HCT116 (cell line): Measurements from ENCODE around the gene EIF6. TPM values are rescaled to one million over a fixed set of nuclear protein-coding genes. Genes with fewer than 3 reads are reported as not detected.

Experiments used
- ATAC-seq: fragments of 200-7000 bp; cut with Tn5 transposase; 2 replicates; pipeline ENCODE4 v1.9.1; 2020; ENCODE audit warnings: mild to moderate bottlenecking, moderate library complexity
- BruUV-seq: library from RNA; stranded (reverse); fragments of 400-500 nt; replicated peaks from 2 replicates; lab custom pipeline; 2021; lab: Mats Ljungman, UMichigan
- CTCF ChIA-PET: fragments of 300-600 bp; sonication (Branson Sonifier 250); formaldehyde crosslinking; loops from one replicate; lab custom pipeline; 2021; ENCODE audit warnings: antibody characterized with exemption; lab: Charles Lee
- POLR2A ChIA-PET: fragments of 300-600, 350-600 bp; sonication (Branson Sonifier 250); formaldehyde crosslinking; loops from one replicate; lab custom pipeline; 2021; ENCODE audit warnings: antibody characterized with exemption; lab: Charles Lee
- RAD21 ChIA-PET, 2 experiments: fragments of 300-600 bp; sonication (Branson Sonifier 250); formaldehyde crosslinking; loops; one replicate each; lab custom pipeline; 2023; ENCODE audit warnings: low total read pairs in 2 of 2; ENCODE audit not compliant: uncharacterized antibody in 2 of 2, unreplicated experiment in 2 of 2, low non-redundant PET in 1 of 2; lab: Charles Lee
- DNase-seq: peaks from one replicate; pipeline ENCODE4 v3.0.0-alpha.2; 2010; ENCODE audit warnings: low read depth, low spot score
- H2AFZ ChIP-seq: fragments of 200-600 bp; shearing (Covaris generic), sonication (generic); 2 replicates; pipeline ENCODE4 v1.6.1; 2017; ENCODE audit warnings: low read depth, mixed run types, mixed read lengths, antibody characterized with exemption, low read length; ENCODE audit not compliant: poor library complexity, severe bottlenecking
- H3K27ac ChIP-seq: 2 replicates; pipeline ENCODE4 v1.5.1; 2012; ENCODE audit warnings: low read depth, low read length
- H3K27me3 ChIP-seq: fragments of 200-600 bp; sonication (generic); 2 replicates; pipeline ENCODE4 v1.6.1; 2016; ENCODE audit warnings: mixed run types, low read length, mixed read lengths; ENCODE audit not compliant: insufficient read depth
- H3K36me3 ChIP-seq, 2 experiments: fragments of 200-500 bp in 1 of 2; fragments of 200-600 bp in 1 of 2; sonication (Bioruptor generic) in 1 of 2; sonication (generic) in 1 of 2; 2 replicates each; pipeline versions ENCODE4 v1.5.1 to v1.6.1; 2014 to 2016; ENCODE audit warnings: low read length in 2 of 2, inconsistent platforms in 1 of 2, mixed read lengths in 1 of 2, mixed run types in 1 of 2; ENCODE audit not compliant: insufficient read depth in 2 of 2, control insufficient read depth in 1 of 2
- H3K4me1 ChIP-seq, 2 experiments: fragments of 200-600 bp in 1 of 2; sonication (generic) in 1 of 2; 2 replicates each; pipeline versions ENCODE4 v1.5.1 to v1.6.1; 2012 to 2017; ENCODE audit warnings: low read length in 2 of 2, inconsistent platforms in 1 of 2, mild to moderate bottlenecking in 1 of 2, mixed read lengths in 1 of 2, mixed run types in 1 of 2, moderate library complexity in 1 of 2; ENCODE audit not compliant: insufficient read depth in 2 of 2, control insufficient read depth in 1 of 2
- H3K4me2 ChIP-seq: fragments of 200-600 bp; sonication (generic); 2 replicates; pipeline ENCODE4 v1.6.1; 2017; ENCODE audit warnings: mixed run types, low read length, mixed read lengths
- H3K4me3 ChIP-seq, 2 experiments: fragments of 200-600 bp in 1 of 2; sonication (generic) in 1 of 2; replicated peaks in 1 of 2; 2 replicates each; pipeline ENCODE4 v1.5.1; 2011 to 2016; ENCODE audit warnings: low read length in 2 of 2, control low read depth in 1 of 2, low read depth in 1 of 2, mild to moderate bottlenecking in 1 of 2, mixed read lengths in 1 of 2, mixed run types in 1 of 2
- H3K79me2 ChIP-seq: fragments of 200-600 bp; sonication (generic); 2 replicates; pipeline ENCODE4 v1.6.1; 2017; ENCODE audit warnings: mild to moderate bottlenecking, mixed run types, low read length, moderate library complexity, mixed read lengths; ENCODE audit not compliant: insufficient read depth
- H3K9ac ChIP-seq: fragments of 200-600 bp; sonication (generic); 2 replicates; pipeline ENCODE4 v1.6.1; 2016; ENCODE audit warnings: low read length, mixed read lengths
- H3K9me2 ChIP-seq: fragments of 200-600 bp; sonication (generic), shearing (Covaris generic); 2 replicates; pipeline ENCODE4 v1.6.1; 2017; ENCODE audit warnings: mixed run types, mild to moderate bottlenecking, moderate library complexity; ENCODE audit not compliant: insufficient read depth
- H3K9me3 ChIP-seq, 2 experiments: fragments of 200-500 bp in 1 of 2; fragments of 200-600 bp in 1 of 2; sonication (Bioruptor generic) in 1 of 2; sonication (generic) in 1 of 2; 2 replicates each; pipeline ENCODE4 v1.6.1; 2014 to 2017; ENCODE audit warnings: low read length in 2 of 2, mixed read lengths in 2 of 2, inconsistent platforms in 1 of 2, low read depth in 1 of 2, mild to moderate bottlenecking in 1 of 2, mixed run types in 1 of 2, moderate library complexity in 1 of 2; ENCODE audit not compliant: control insufficient read depth in 1 of 2, insufficient read depth in 1 of 2
- H4K20me1 ChIP-seq: fragments of 200-600 bp; sonication (generic), shearing (Covaris generic); 2 replicates; pipeline ENCODE4 v1.6.1; 2017; ENCODE audit warnings: mixed run types, mild to moderate bottlenecking, moderate library complexity; ENCODE audit not compliant: insufficient read depth
- CEBPB ChIP-seq: IDR thresholded peaks from 2 replicates; pipeline ENCODE4 v1.6.1; 2012; ENCODE audit warnings: low read depth
- EGR1 ChIP-seq: IDR thresholded peaks from 2 replicates; pipeline ENCODE4 v1.6.1; 2012; ENCODE audit warnings: low read depth
- EZH2phosphoT487 ChIP-seq: fragments of 200-600 bp; IDR thresholded peaks from 2 replicates; pipeline ENCODE4 v1.6.1; 2018; ENCODE audit warnings: antibody characterized with exemption, borderline replicate concordance
- POLR2A ChIP-seq: IDR thresholded peaks from 2 replicates; pipeline ENCODE4 v1.7.0; 2011; ENCODE audit warnings: borderline replicate concordance; ENCODE audit not compliant: insufficient read depth, insufficient read length; ENCODE audit errors: extremely low read depth
- REST ChIP-seq: IDR thresholded peaks from 2 replicates; pipeline ENCODE4 v1.6.1; 2012; ENCODE audit warnings: low read depth
- ZFX ChIP-seq: fragments of 450-650 bp; IDR thresholded peaks from 2 replicates; pipeline ENCODE4 v1.6.1; 2017
- ZNF274 ChIP-seq: fragments of 200-500 bp; sonication (Bioruptor generic); IDR thresholded peaks from 2 replicates; pipeline ENCODE4 v1.6.1; 2014; ENCODE audit warnings: mild to moderate bottlenecking, low read depth, low read length, inconsistent platforms
- intact Hi-C: fragments of 100-400 bp; cut with micrococcal nuclease; formaldehyde crosslinking; loops from 2 replicates; pipeline ENCODE4 v1.10.0; 2022
- total RNA-seq: library from RNA; stranded (reverse); gene quantifications from one replicate; pipeline ENCODE4 v1.2.1, GENCODE V29; 2021; ENCODE audit not compliant: unreplicated experiment
- TF ChIP-seq, protein P1 (sequence below), 3 experiments: fragments of 200-600 bp in 1 of 3; sonication (generic) in 1 of 3; IDR thresholded peaks in 2 of 3; conservative IDR thresholded peaks in 1 of 3; 2 replicates each; pipeline ENCODE4 v1.5.1; 2012 to 2017; ENCODE audit warnings: low read depth in 2 of 3, low read length in 2 of 3, antibody characterized with exemption in 1 of 3, borderline replicate concordance in 1 of 3, control low read depth in 1 of 3, mild to moderate bottlenecking in 1 of 3, mixed read lengths in 1 of 3, mixed run types in 1 of 3, moderate library complexity in 1 of 3; ENCODE audit not compliant: insufficient read depth in 1 of 3

The EIF6 gene
- total RNA-seq, 1 experiment from 2014 or later = 209 TPM

GRCh38 chr20:35332540-35333200 lies 48.1 kb upstream of the EIF6 start:
- Histone ChIP-seq H3K4me2 (no peak overlapping the region), H3K27me3 (no peaks in the 10 kb centered on the region), H3K9me2 (no peaks in the 10 kb centered on the region), H2AFZ (no peak overlapping the region), H3K27ac (no peak overlapping the region), H3K9ac (no peak overlapping the region), H3K36me3 (no peaks in the 10 kb centered on the region), H3K9me3 (no peaks in the 10 kb centered on the region), H3K79me2 (no peaks in the 10 kb centered on the region), H4K20me1 (no peaks in the 10 kb centered on the region), H3K4me3 (no peak overlapping the region), H3K4me1 (peaks cover 24 to 34% of the 10 kb centered on the region in 2 experiments)
- intact Hi-C loops = no loop called here
- BruUV-seq = no TSS peak
- no peak for ATAC-seq
- ChIA-PET RAD21 (no interaction called here), POLR2A (no interaction called here), CTCF (interaction anchor here (1.0 to 4.6 kb wide), 2 partner anchors 12 to 27 kb away, joined by 4 to 108 read pairs; no protein-coding TSS in a partner anchor)
- no peak for DNase-seq
- TF ChIP-seq, protein P1, sequence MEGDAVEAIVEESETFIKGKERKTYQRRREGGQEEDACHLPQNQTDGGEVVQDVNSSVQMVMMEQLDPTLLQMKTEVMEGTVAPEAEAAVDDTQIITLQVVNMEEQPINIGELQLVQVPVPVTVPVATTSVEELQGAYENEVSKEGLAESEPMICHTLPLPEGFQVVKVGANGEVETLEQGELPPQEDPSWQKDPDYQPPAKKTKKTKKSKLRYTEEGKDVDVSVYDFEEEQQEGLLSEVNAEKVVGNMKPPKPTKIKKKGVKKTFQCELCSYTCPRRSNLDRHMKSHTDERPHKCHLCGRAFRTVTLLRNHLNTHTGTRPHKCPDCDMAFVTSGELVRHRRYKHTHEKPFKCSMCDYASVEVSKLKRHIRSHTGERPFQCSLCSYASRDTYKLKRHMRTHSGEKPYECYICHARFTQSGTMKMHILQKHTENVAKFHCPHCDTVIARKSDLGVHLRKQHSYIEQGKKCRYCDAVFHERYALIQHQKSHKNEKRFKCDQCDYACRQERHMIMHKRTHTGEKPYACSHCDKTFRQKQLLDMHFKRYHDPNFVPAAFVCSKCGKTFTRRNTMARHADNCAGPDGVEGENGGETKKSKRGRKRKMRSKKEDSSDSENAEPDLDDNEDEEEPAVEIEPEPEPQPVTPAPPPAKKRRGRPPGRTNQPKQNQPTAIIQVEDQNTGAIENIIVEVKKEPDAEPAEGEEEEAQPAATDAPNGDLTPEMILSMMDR (IDR thresholded peaks at IDR 0.05 in 2 of 3, conservative IDR thresholded peaks at IDR 0.05 in 1 of 3; ENCODE audit: borderline replicate concordance in 1 of 3, insufficient read depth in 1 of 3, low read depth in 2 of 3, low read length in 2 of 3) = no peak
- TF ChIP-seq REST (no peak), CEBPB (no peak), ZFX (no peak), EGR1 (no peak), POLR2A (no peak), ZNF274 (no peak), EZH2phosphoT487 (no peak)
